ENCODE data around the gene TBX4. TPM values are rescaled to one million over a fixed set of nuclear protein-coding genes. Genes with fewer than 3 reads are reported as not detected.

Gene TBX4
- total RNA-seq, 1 experiment from 2014 or later, result not detected

DNA sequence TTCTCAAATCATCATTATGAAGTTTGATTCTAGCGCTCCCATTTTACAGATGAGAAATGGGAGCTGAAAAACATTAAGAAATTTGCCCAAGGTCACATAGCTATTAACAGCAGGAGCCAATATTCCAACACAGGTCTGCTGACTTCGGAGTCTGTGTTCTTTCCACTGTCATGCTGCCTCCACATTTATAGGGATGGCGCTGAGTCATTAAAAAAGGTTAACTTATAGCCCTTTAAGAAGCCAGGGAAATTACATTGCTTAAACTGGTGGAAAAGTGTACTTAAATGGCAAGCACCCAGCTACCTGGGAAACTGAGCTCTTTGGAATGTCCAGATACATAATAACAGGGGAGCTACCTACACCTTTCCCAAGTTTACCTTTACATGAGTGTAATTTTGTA, 65.0 kb downstream of the TBX4 start:
- H3K9me3 Mint-ChIP-seq, result no peaks in the 10 kb centered on the region
- H3K79me2 ChIP-seq (ENCODE audit: insufficient read depth, low read length), result no peaks in the 10 kb centered on the region
- no peak overlapping the region for H2AFZ ChIP-seq (ENCODE audit: low read length)
- no peak overlapping the region for H3T11ph ChIP-seq (ENCODE audit: low read length)
- H4K8ac ChIP-seq (replicated peaks; ENCODE audit: insufficient read length, low read depth, low read length), result no peak overlapping the region
- no peak overlapping the region for H4K5ac ChIP-seq (ENCODE audit: insufficient read length, low read depth, low read length)
- no peak overlapping the region for H2BK20ac ChIP-seq (ENCODE audit: low read depth, low read length, poor library complexity, severe bottlenecking)
- no peak overlapping the region for H3K4me2 ChIP-seq (ENCODE audit: insufficient read depth, insufficient read length, low read length)
- H3K27ac Mint-ChIP-seq, result no peak overlapping the region
- no peaks in the 10 kb centered on the region for H3K23me2 ChIP-seq (ENCODE audit: insufficient read length, low read depth, low read length, poor library complexity, severe bottlenecking)
- H2BK5ac ChIP-seq (ENCODE audit: insufficient read length, low read length), result no peak overlapping the region
- no peaks in the 10 kb centered on the region for H3K9me3 ChIP-seq (ENCODE audit: control insufficient read depth, low read depth, low read length)
- H3K14ac ChIP-seq (ENCODE audit: insufficient read depth, low read length), result no peak overlapping the region
- H3K4ac ChIP-seq (ENCODE audit: low read depth, low read length), result no peak overlapping the region
- no peaks in the 10 kb centered on the region for H3K27me3 ChIP-seq (ENCODE audit: insufficient read depth, low read length)
- no peak overlapping the region for H3K56ac ChIP-seq (ENCODE audit: insufficient read length, low read depth, low read length)
- H3K4me1 Mint-ChIP-seq, result no peaks in the 10 kb centered on the region
- H3K4me3 Mint-ChIP-seq, result no peak overlapping the region
- H2AK5ac ChIP-seq (ENCODE audit: insufficient read length, low read length), result no peak overlapping the region
- no peak overlapping the region for H2BK12ac ChIP-seq (ENCODE audit: insufficient read length, low read depth, low read length)
- no peak overlapping the region for H4K91ac ChIP-seq (ENCODE audit: insufficient read length, low read depth, low read length)
- H4K20me1 ChIP-seq (ENCODE audit: control insufficient read depth, insufficient read depth, insufficient read length), result no peaks in the 10 kb centered on the region
- H3K4me1 ChIP-seq (ENCODE audit: insufficient read depth, low read length), result no peaks in the 10 kb centered on the region
- TF ChIP-seq, protein P1, sequence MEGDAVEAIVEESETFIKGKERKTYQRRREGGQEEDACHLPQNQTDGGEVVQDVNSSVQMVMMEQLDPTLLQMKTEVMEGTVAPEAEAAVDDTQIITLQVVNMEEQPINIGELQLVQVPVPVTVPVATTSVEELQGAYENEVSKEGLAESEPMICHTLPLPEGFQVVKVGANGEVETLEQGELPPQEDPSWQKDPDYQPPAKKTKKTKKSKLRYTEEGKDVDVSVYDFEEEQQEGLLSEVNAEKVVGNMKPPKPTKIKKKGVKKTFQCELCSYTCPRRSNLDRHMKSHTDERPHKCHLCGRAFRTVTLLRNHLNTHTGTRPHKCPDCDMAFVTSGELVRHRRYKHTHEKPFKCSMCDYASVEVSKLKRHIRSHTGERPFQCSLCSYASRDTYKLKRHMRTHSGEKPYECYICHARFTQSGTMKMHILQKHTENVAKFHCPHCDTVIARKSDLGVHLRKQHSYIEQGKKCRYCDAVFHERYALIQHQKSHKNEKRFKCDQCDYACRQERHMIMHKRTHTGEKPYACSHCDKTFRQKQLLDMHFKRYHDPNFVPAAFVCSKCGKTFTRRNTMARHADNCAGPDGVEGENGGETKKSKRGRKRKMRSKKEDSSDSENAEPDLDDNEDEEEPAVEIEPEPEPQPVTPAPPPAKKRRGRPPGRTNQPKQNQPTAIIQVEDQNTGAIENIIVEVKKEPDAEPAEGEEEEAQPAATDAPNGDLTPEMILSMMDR (conservative IDR thresholded peaks at IDR 0.05), result no peak
- no peak overlapping the region for H2BK120ac ChIP-seq (ENCODE audit: low read depth, low read length, poor library complexity, severe bottlenecking)
- no peak overlapping the region for H3K18ac ChIP-seq (ENCODE audit: insufficient read length, low read depth, low read length)
- WGBS (ENCODE audit: extremely low coverage, insufficient read length, low lambda C conversion rate), result no CpG with 5 or more reads among the region's 3 CpGs
- H3K27me3 Mint-ChIP-seq (ENCODE audit: low read depth), result peaks cover 5% of the 10 kb centered on the region
- DNase-seq, result no peak
- no peaks in the 10 kb centered on the region for H3K79me1 ChIP-seq (ENCODE audit: insufficient read depth, low read depth, low read length, poor library complexity, severe bottlenecking)
- no peak overlapping the region for H3K23ac ChIP-seq (ENCODE audit: insufficient read length, low read depth, low read length)
- H3K9ac ChIP-seq (ENCODE audit: extremely low read depth, insufficient read length, low read length), result no peak overlapping the region
- no peak overlapping the region for H3K27ac ChIP-seq (ENCODE audit: insufficient read length, low read depth, low read length)
- H2BK15ac ChIP-seq (ENCODE audit: low read depth, low read length), result no peak overlapping the region
- H3K36me3 Mint-ChIP-seq (ENCODE audit: insufficient read depth in 1 of 3, low read depth in 3 of 3), result no peaks in the 10 kb centered on the region

Data from H9 (cell line).